Hepatocyte (in vitro differentiated cells): ENCODE measurements around the gene ZPR1. TPM values are rescaled to one million over a fixed set of nuclear protein-coding genes. Genes with fewer than 3 reads are reported as not detected.

Experiments
- DNase-seq: peaks from one replicate; pipeline ENCODE4 v3.0.0-alpha.2; 2016; ENCODE audit warnings: low spot score
- H2AFZ ChIP-seq: fragments of 200-600 bp; sonication (generic); 2 replicates; pipeline ENCODE4 v1.6.0; 2016; ENCODE audit warnings: antibody characterized with exemption, mild to moderate bottlenecking
- H3K27ac ChIP-seq: fragments of 200-600 bp; sonication (generic); 2 replicates; pipeline ENCODE4 v1.5.1; 2016; ENCODE audit warnings: mild to moderate bottlenecking
- H3K27me3 ChIP-seq: fragments of 200-600 bp; sonication (generic); 2 replicates; pipeline ENCODE4 v1.6.1; 2016
- H3K36me3 ChIP-seq: fragments of 200-600 bp; sonication (generic); replicated peaks from 2 replicates; pipeline ENCODE4 v1.5.1; 2016; ENCODE audit warnings: low read depth; ENCODE audit not compliant: insufficient read depth
- H3K4me1 ChIP-seq: fragments of 200-600 bp; sonication (generic); 2 replicates; pipeline ENCODE4 v1.5.1; 2016; ENCODE audit warnings: mild to moderate bottlenecking, moderate library complexity; ENCODE audit not compliant: insufficient read depth
- H3K4me2 ChIP-seq: fragments of 200-600 bp; sonication (generic); 2 replicates; pipeline ENCODE4 v1.6.0; 2016
- H3K4me3 ChIP-seq: fragments of 200-600 bp; sonication (generic); 2 replicates; pipeline ENCODE4 v1.5.1; 2016; ENCODE audit warnings: mild to moderate bottlenecking
- H3K79me2 ChIP-seq: fragments of 200-600 bp; sonication (generic); 2 replicates; pipeline ENCODE4 v1.6.0; 2017; ENCODE audit warnings: mild to moderate bottlenecking
- H3K9me2 ChIP-seq: fragments of 200-600 bp; sonication (generic); replicated peaks from 2 replicates; pipeline ENCODE4 v1.6.0; 2017; ENCODE audit warnings: mild to moderate bottlenecking; ENCODE audit not compliant: insufficient read depth
- H3K9me3 ChIP-seq: fragments of 200-600 bp; sonication (generic); 2 replicates; pipeline ENCODE4 v1.5.1; 2016; ENCODE audit warnings: low read depth, mild to moderate bottlenecking
- H4K20me1 ChIP-seq: fragments of 200-600 bp; sonication (generic); 2 replicates; pipeline ENCODE4 v1.6.0; 2016; ENCODE audit warnings: mild to moderate bottlenecking; ENCODE audit not compliant: insufficient read depth, poor library complexity, severe bottlenecking
- EZH2 ChIP-seq: fragments of 200-600 bp; sonication (generic); IDR thresholded peaks from 2 replicates; pipeline ENCODE4 v1.6.1; 2016; ENCODE audit warnings: antibody characterized with exemption, mild to moderate bottlenecking, borderline replicate concordance
- EZH2phosphoT487 ChIP-seq: fragments of 200-600 bp; sonication (generic); IDR thresholded peaks from one replicate; pipeline ENCODE4 v1.6.1; 2018; ENCODE audit warnings: antibody characterized with exemption, mild to moderate bottlenecking, low read depth, moderate library complexity; ENCODE audit not compliant: unreplicated experiment, severe bottlenecking
- WGBS: methylation state at CpG from one replicate; pipeline ENCODE4 v1.1.6; 2016; ENCODE audit warnings: low lambda C conversion rate; ENCODE audit errors: missing lambda C conversion rate; 5-methylcytosine and 5-hydroxymethylcytosine counted together
- polyA plus RNA-seq: library from polyadenylated mRNA; unstranded; fragments of >200 nt; fragmentation: Nextera tagmentation; extraction: Ambion mirVana; gene quantifications from 2 replicates; pipeline ENCODE4 v1.2.1, GENCODE V29; 2016
- total RNA-seq: library from RNA; depleted of rRNA; stranded (reverse); fragments of >200 nt; gene quantifications from 2 replicates; pipeline ENCODE4 v1.2.3, GENCODE V29; 2014
- TF ChIP-seq, protein P1 (sequence below): fragments of 200-600 bp; sonication (generic); IDR thresholded peaks from 2 replicates; pipeline ENCODE4 v1.5.1; 2016; ENCODE audit warnings: antibody characterized with exemption, mild to moderate bottlenecking; ENCODE audit not compliant: poor library complexity

The ZPR1 gene
- total and polyA plus RNA-seq, 2 experiments from 2014 or later: 38.6 to 50.1 TPM

DNA sequence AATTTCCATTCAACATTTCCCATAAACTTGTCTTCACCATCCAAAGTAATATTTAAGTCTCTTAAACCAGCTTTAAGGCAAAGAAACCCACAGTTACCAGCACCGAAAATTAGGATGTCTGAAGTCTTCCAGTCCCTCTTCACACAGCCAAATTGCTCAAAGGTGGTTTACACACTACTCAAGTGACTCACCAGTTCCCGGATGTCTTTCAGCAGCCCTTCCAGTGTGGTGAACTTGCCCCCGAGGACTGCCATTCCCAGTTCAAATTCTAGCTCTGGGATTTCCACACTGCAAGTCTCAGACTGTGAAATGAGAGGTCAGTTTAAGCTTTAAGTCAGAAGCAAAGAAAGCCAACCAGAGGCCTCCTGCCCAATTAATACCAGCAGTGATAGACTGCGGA, 5.1 kb downstream of the ZPR1 start:
- H3K27me3 ChIP-seq: no peaks in the 10 kb centered on the region
- WGBS: 92% methylated on average over 4 of the region's 4 CpGs
- H3K9me2 ChIP-seq: no peaks in the 10 kb centered on the region
- H3K4me3 ChIP-seq: no peak overlapping the region
- no peak for DNase-seq
- H3K27ac ChIP-seq: no peak overlapping the region
- no peak overlapping the region for H3K4me2 ChIP-seq
- peaks cover 16% of the 10 kb centered on the region for H3K79me2 ChIP-seq
- no peak overlapping the region for H2AFZ ChIP-seq
- H3K9me3 ChIP-seq: no peaks in the 10 kb centered on the region
- peaks cover 5% of the 10 kb centered on the region for H3K4me1 ChIP-seq
- H4K20me1 ChIP-seq: no peaks in the 10 kb centered on the region
- H3K36me3 ChIP-seq: no peaks in the 10 kb centered on the region
- TF ChIP-seq, protein P1, sequence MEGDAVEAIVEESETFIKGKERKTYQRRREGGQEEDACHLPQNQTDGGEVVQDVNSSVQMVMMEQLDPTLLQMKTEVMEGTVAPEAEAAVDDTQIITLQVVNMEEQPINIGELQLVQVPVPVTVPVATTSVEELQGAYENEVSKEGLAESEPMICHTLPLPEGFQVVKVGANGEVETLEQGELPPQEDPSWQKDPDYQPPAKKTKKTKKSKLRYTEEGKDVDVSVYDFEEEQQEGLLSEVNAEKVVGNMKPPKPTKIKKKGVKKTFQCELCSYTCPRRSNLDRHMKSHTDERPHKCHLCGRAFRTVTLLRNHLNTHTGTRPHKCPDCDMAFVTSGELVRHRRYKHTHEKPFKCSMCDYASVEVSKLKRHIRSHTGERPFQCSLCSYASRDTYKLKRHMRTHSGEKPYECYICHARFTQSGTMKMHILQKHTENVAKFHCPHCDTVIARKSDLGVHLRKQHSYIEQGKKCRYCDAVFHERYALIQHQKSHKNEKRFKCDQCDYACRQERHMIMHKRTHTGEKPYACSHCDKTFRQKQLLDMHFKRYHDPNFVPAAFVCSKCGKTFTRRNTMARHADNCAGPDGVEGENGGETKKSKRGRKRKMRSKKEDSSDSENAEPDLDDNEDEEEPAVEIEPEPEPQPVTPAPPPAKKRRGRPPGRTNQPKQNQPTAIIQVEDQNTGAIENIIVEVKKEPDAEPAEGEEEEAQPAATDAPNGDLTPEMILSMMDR: no peak
- TF ChIP-seq EZH2 (no peak), EZH2phosphoT487 (no peak)

DNA sequence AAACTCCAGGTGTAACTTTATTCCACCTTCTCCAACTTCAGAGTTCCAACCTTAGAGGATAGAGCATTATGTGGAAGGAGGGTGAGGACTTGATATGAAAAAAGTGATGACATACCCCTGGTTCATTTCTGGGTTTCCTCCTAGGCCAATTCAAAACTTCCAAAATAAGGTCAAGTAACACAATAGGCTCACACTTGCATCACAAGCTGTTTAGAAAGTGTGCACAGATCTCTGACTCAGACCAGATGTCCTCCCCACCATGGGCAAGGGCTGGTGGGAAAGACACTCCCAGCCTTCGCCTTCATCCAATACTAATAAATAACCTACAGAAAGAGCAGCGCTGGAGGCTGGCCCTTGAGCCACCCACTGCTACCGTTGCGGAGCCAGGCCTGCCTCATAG, 9.3 kb downstream of the ZPR1 start:
- TF ChIP-seq EZH2phosphoT487 (no peak), EZH2 (no peak)
- TF ChIP-seq, protein P1: no peak
- no peak overlapping the region for H2AFZ ChIP-seq
- no peaks in the 10 kb centered on the region for H3K27me3 ChIP-seq
- no peak for DNase-seq
- H3K9me2 ChIP-seq: no peaks in the 10 kb centered on the region
- H3K4me2 ChIP-seq: no peak overlapping the region
- H3K9me3 ChIP-seq: no peaks in the 10 kb centered on the region
- no peak overlapping the region for H3K4me3 ChIP-seq
- no peaks in the 10 kb centered on the region for H3K36me3 ChIP-seq
- H3K27ac ChIP-seq: no peak overlapping the region
- WGBS: 99% methylated on average over 4 of the region's 4 CpGs
- no peaks in the 10 kb centered on the region for H3K4me1 ChIP-seq
- no peaks in the 10 kb centered on the region for H3K79me2 ChIP-seq
- no peaks in the 10 kb centered on the region for H4K20me1 ChIP-seq

DNA sequence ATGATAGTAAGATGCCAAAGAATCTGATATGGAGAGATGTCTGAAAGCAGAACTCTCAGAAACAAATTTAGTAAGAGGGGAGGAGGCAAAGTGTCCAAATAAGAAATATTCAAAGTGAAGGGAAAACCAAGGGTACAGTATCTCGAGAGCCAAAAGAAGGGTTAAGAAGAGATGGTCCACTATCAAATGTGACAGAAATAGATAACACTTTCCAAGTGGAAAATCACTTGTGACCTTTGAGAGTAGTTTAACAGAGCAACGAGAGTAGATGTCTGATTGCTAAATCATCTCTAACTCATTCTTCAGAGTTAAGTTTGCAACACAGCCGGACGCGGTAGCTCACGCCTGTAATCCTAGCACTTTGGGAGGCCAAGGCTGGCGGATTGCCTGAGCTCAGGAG, 10.8 kb downstream of the ZPR1 start:
- H3K79me2 ChIP-seq: peaks cover 4% of the 10 kb centered on the region
- H4K20me1 ChIP-seq: no peaks in the 10 kb centered on the region
- no peak for DNase-seq
- no peaks in the 10 kb centered on the region for H3K9me2 ChIP-seq
- TF ChIP-seq EZH2 (no peak), EZH2phosphoT487 (no peak)
- TF ChIP-seq, protein P1: no peak
- H3K9me3 ChIP-seq: no peaks in the 10 kb centered on the region
- no peak overlapping the region for H3K4me3 ChIP-seq
- no peaks in the 10 kb centered on the region for H3K36me3 ChIP-seq
- H2AFZ ChIP-seq: no peak overlapping the region
- WGBS: 92% methylated on average over 7 of the region's 7 CpGs
- no peak overlapping the region for H3K4me2 ChIP-seq
- no peaks in the 10 kb centered on the region for H3K4me1 ChIP-seq
- H3K27me3 ChIP-seq: no peaks in the 10 kb centered on the region
- no peak overlapping the region for H3K27ac ChIP-seq

DNA sequence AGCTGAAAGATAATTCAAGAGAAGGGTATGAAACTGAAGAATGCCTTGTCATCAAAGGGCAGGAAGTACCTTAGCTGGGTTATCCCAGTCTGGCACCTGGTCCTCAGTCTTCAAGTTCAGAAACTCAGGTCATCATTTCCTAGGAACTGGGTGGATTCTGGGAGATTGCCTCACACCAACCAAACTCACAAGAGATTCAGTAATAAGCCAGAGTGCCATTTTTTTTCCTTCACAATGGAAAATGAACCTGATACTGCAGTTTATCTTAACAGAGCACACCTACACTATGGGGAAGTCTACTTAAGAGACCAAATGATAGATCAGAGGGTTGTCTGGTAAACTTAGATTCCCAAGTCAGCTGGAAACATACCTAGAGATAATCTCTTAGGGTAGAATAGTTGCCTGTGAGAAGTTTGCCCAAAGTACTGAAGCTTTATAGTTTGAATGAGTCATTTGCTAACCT, 11.3 kb downstream of the ZPR1 start:
- no peaks in the 10 kb centered on the region for H4K20me1 ChIP-seq
- no peak for DNase-seq
- no peaks in the 10 kb centered on the region for H3K9me3 ChIP-seq
- no peaks in the 10 kb centered on the region for H3K36me3 ChIP-seq
- peaks cover 9% of the 10 kb centered on the region for H3K79me2 ChIP-seq
- H3K4me3 ChIP-seq: no peak overlapping the region
- H3K27me3 ChIP-seq: no peaks in the 10 kb centered on the region
- peaks cover 4% of the 10 kb centered on the region for H3K4me1 ChIP-seq
- no peak overlapping the region for H3K27ac ChIP-seq
- TF ChIP-seq EZH2phosphoT487: no peak
- TF ChIP-seq, protein P1: no peak
- no peak for TF ChIP-seq EZH2
- no peak overlapping the region for H2AFZ ChIP-seq
- H3K9me2 ChIP-seq: no peaks in the 10 kb centered on the region
- no peak overlapping the region for H3K4me2 ChIP-seq
